ENCODE measurements around the gene RCE1.

GRCh38 chr11:66854231-66854661 is 11.0 kb downstream of the RCE1 start:
- TF ChIP-seq CTCF (conservative IDR thresholded peaks at IDR 0.05) (no peak), ZFX (IDR thresholded peaks at IDR 0.05) (no peak)

Measured in C4-2B (cell line).